Liver (tissue), 9 donors: ENCODE results near the gene RXYLT1. TPM values are rescaled to one million over a fixed set of nuclear protein-coding genes. Genes with fewer than 3 reads are reported as not detected.
A peak's percentile ranks its signal among the peaks of the same experiment; 100 is the strongest.

ENCODE experiments used
- DNase-seq: peaks from one replicate; pipeline ENCODE4 v3.0.0-alpha.2; 2017; ENCODE audit warnings: low spot score
- H3K27ac ChIP-seq, 2 donors: one replicate each; pipeline ENCODE4 v1.7.0; 2013; ENCODE audit warnings: inconsistent platforms in 2 of 2, low read length in 2 of 2, control low read depth in 1 of 2, low read depth in 1 of 2, mild to moderate bottlenecking in 1 of 2
- H3K27me3 ChIP-seq, 4 donors: one replicate each; pipeline versions ENCODE4 v1.6.1 to v1.7.0; 2013; ENCODE audit warnings: low read length in 3 of 4, inconsistent platforms in 1 of 4, mild to moderate bottlenecking in 1 of 4, moderate library complexity in 1 of 4; ENCODE audit not compliant: control insufficient read depth in 4 of 4, insufficient read depth in 4 of 4
- H3K36me3 ChIP-seq, 4 donors: one replicate each; pipeline versions ENCODE4 v1.6.1 to v1.7.0; 2013; ENCODE audit warnings: low read length in 3 of 4, mild to moderate bottlenecking in 3 of 4, low read depth in 1 of 4, moderate library complexity in 1 of 4; ENCODE audit not compliant: control insufficient read depth in 4 of 4, insufficient read depth in 3 of 4
- H3K4me1 ChIP-seq, 4 donors: one replicate each; pipeline versions ENCODE4 v1.6.1 to v1.7.0; 2013; ENCODE audit warnings: low read length in 3 of 4, mild to moderate bottlenecking in 3 of 4, moderate library complexity in 1 of 4; ENCODE audit not compliant: control insufficient read depth in 4 of 4, insufficient read depth in 4 of 4
- H3K4me3 ChIP-seq, 3 donors: one replicate each; pipeline versions ENCODE4 v1.6.1 to v1.7.0; 2013; ENCODE audit warnings: low read length in 3 of 3, control low read depth in 1 of 3, low read depth in 1 of 3, mild to moderate bottlenecking in 1 of 3
- H3K9ac ChIP-seq, 2 donors: one replicate each; pipeline ENCODE4 v1.7.0; 2013; ENCODE audit warnings: low read length in 2 of 2, mild to moderate bottlenecking in 2 of 2, moderate library complexity in 2 of 2, control low read depth in 1 of 2, low read depth in 1 of 2
- H3K9me3 ChIP-seq, 4 donors: one replicate each; pipeline versions ENCODE4 v1.6.1 to v1.7.0; 2013; ENCODE audit warnings: low read length in 3 of 4; ENCODE audit not compliant: control insufficient read depth in 4 of 4
- ATF3 ChIP-seq: IDR thresholded peaks from 2 replicates; pipeline ENCODE4 v1.6.1; 2016; ENCODE audit warnings: antibody characterized with exemption
- CTCF ChIP-seq: fragments of 150-350 bp; IDR thresholded peaks from 2 replicates; pipeline ENCODE4 v1.5.1; 2017; ENCODE audit warnings: improper control_type of control experiment, low read depth, low read length; ENCODE audit not compliant: missing input control
- EGR1 ChIP-seq, 2 donors: IDR thresholded peaks; 2 replicates each; pipeline ENCODE4 v1.6.1; 2016 to 2018; ENCODE audit warnings: antibody characterized with exemption in 2 of 2, low read depth in 2 of 2
- FOXA1 ChIP-seq: IDR thresholded peaks from 2 replicates; pipeline ENCODE4 v1.6.1; 2016; ENCODE audit warnings: antibody characterized with exemption
- FOXA2 ChIP-seq: IDR thresholded peaks from 2 replicates; pipeline ENCODE4 v1.6.1; 2016; ENCODE audit warnings: antibody characterized with exemption
- GABPA ChIP-seq, 2 donors: IDR thresholded peaks in 1 of 2; conservative IDR thresholded peaks in 1 of 2; 2 replicates each; pipeline ENCODE4 v1.6.1; 2016; ENCODE audit warnings: antibody characterized with exemption in 2 of 2, mild to moderate bottlenecking in 1 of 2, moderate library complexity in 1 of 2
- HNF4A ChIP-seq, 2 donors: conservative IDR thresholded peaks; 2 replicates each; pipeline ENCODE4 v1.6.1; 2016; ENCODE audit warnings: antibody characterized with exemption in 2 of 2, mild to moderate bottlenecking in 2 of 2
- HNF4G ChIP-seq: IDR thresholded peaks from 2 replicates; pipeline ENCODE4 v1.6.1; 2016; ENCODE audit warnings: antibody characterized with exemption
- JUND ChIP-seq, 2 donors: IDR thresholded peaks; 2 replicates each; pipeline ENCODE4 v1.6.1; 2016; ENCODE audit warnings: antibody characterized with exemption in 2 of 2
- MAX ChIP-seq: IDR thresholded peaks from 2 replicates; pipeline ENCODE4 v1.6.1; 2016; ENCODE audit warnings: antibody characterized with exemption
- NR2F2 ChIP-seq: IDR thresholded peaks from 2 replicates; pipeline ENCODE4 v1.6.1; 2016; ENCODE audit warnings: antibody characterized with exemption
- RAD21 ChIP-seq, 2 donors: IDR thresholded peaks; 2 replicates each; pipeline ENCODE4 v1.6.1; 2016; ENCODE audit warnings: antibody characterized with exemption in 2 of 2, mild to moderate bottlenecking in 2 of 2
- RXRA ChIP-seq, 2 donors: IDR thresholded peaks; 2 replicates each; pipeline ENCODE4 v1.6.1; 2017 to 2018; ENCODE audit warnings: antibody characterized with exemption in 2 of 2, mild to moderate bottlenecking in 1 of 2
- SP1 ChIP-seq: IDR thresholded peaks from 2 replicates; pipeline ENCODE4 v1.6.1; 2018; ENCODE audit warnings: antibody characterized with exemption, mild to moderate bottlenecking
- TAF1 ChIP-seq: conservative IDR thresholded peaks from 2 replicates; pipeline ENCODE4 v1.6.1; 2016; ENCODE audit warnings: antibody characterized with exemption, mild to moderate bottlenecking
- YY1 ChIP-seq: IDR thresholded peaks from 2 replicates; pipeline ENCODE4 v1.6.1; 2016; ENCODE audit warnings: antibody characterized with exemption, mild to moderate bottlenecking
- ZBTB33 ChIP-seq: IDR thresholded peaks from 2 replicates; pipeline ENCODE4 v1.6.1; 2016; ENCODE audit warnings: antibody characterized with exemption
- WGBS: extraction: QIAGEN DNeasy Blood & Tissue Kit; methylation state at CpG from one replicate; pipeline ENCODE4 v1.1.7; 2013; 5-methylcytosine and 5-hydroxymethylcytosine counted together
- polyA plus RNA-seq, 2 donors: library from polyadenylated mRNA; stranded (reverse) in 1 of 2; unstranded in 1 of 2; fragments of 200-250 nt in 1 of 2; fragments of >200 nt in 1 of 2; fragmentation: Nextera tagmentation in 1 of 2; extraction: Ambion mirVana in 1 of 2; gene quantifications; one replicate each; pipeline versions ENCODE4 v1.2.1 to v1.2.3, GENCODE V29; 2013 to 2015
- total RNA-seq, 2 donors: library from RNA; depleted of rRNA; stranded (reverse); fragments of >200 nt; gene quantifications; one replicate each; pipeline ENCODE4 v1.2.3, GENCODE V29; 2014
- donor health status: healthy.
- donor health status: healthy.
- donor health status: healthy.
- donor health status: healthy.
- donor health status: healthy.

RXYLT1 gene
- total and polyA plus RNA-seq, 4 donors = 6.0 to 12.2 (median 10.4) TPM

GRCh38 chr12:63811755-63812154 is 32.0 kb downstream of the RXYLT1 start:
- no peaks in the 10 kb centered on the region for H3K27me3 ChIP-seq
- TF ChIP-seq CTCF (no peak), YY1 (no peak), TAF1 (no peak), RXRA (IDR thresholded peaks at IDR 0.05) (no peak)
- no peak overlapping the region for H3K27ac ChIP-seq
- no peak overlapping the region for H3K4me3 ChIP-seq
- H3K9ac ChIP-seq = no peak overlapping the region
- DNase-seq = no peak
- 63% methylated on average over 2 of the region's 2 CpGs for WGBS
- H3K36me3 ChIP-seq = peaks cover 0 to 4% (median under 1%) of the 10 kb centered on the region in 4 donors
- H3K9me3 ChIP-seq = no peaks in the 10 kb centered on the region
- H3K4me1 ChIP-seq = peaks cover 0 to 35% (median 30%) of the 10 kb centered on the region in 4 donors

GRCh38 chr12:63814146-63814772 is 34.5 kb downstream of the RXYLT1 start:
- no peak overlapping the region for H3K9ac ChIP-seq
- H3K27me3 ChIP-seq = no peaks in the 10 kb centered on the region
- H3K4me1 ChIP-seq = peaks cover 0 to 32% (median 27%) of the 10 kb centered on the region in 4 donors
- TF ChIP-seq CTCF (no peak), YY1 (no peak), JUND (IDR thresholded peaks at IDR 0.05) (peak in 1 of 2 donors; percentile 9)
- H3K27ac ChIP-seq = no peak overlapping the region
- no peak overlapping the region for H3K4me3 ChIP-seq
- H3K36me3 ChIP-seq = no peaks in the 10 kb centered on the region
- 74% methylated on average over 4 of the region's 4 CpGs for WGBS
- no peaks in the 10 kb centered on the region for H3K9me3 ChIP-seq
- DNase-seq = no peak

GRCh38 chr12:63815482-63815852 is 35.8 kb downstream of the RXYLT1 start:
- H3K9ac ChIP-seq = no peak overlapping the region
- H3K4me1 ChIP-seq = peaks cover 0 to 30% (median 26%) of the 10 kb centered on the region in 4 donors
- H3K27ac ChIP-seq = peak overlapping the region; percentile 20 to 42
- H3K9me3 ChIP-seq = no peaks in the 10 kb centered on the region
- DNase-seq = no peak
- H3K27me3 ChIP-seq = no peaks in the 10 kb centered on the region
- 29% methylated on average over 3 of the region's 3 CpGs for WGBS
- no peaks in the 10 kb centered on the region for H3K36me3 ChIP-seq
- no peak overlapping the region for H3K4me3 ChIP-seq
- TF ChIP-seq TAF1 (no peak), HNF4G (no peak), YY1 (no peak), GABPA (IDR thresholded peaks at IDR 0.05 in 1 of 2, conservative IDR thresholded peaks at IDR 0.05 in 1 of 2) (no peak), SP1 (no peak), JUND (IDR thresholded peaks at IDR 0.05) (no peak), FOXA1 (no peak), MAX (no peak), FOXA2 (no peak), EGR1 (IDR thresholded peaks at IDR 0.05; ENCODE audit: low read depth in 2 of 2) (no peak), NR2F2 (no peak), ATF3 (no peak), RAD21 (IDR thresholded peaks at IDR 0.05) (no peak), CTCF (no peak), HNF4A (conservative IDR thresholded peaks at IDR 0.05) (no peak), RXRA (IDR thresholded peaks at IDR 0.05) (no peak), ZBTB33 (no peak)
